Karpas-422 (cell line): ENCODE data around the gene PLCG1. TPM values are rescaled to one million over a fixed set of nuclear protein-coding genes. Genes with fewer than 3 reads are reported as not detected.

ENCODE experiments used
- DNase-seq: peaks from one replicate; pipeline ENCODE4 v3.0.0-alpha.2; 2015
- H2AFZ ChIP-seq: fragments of 200-600 bp; sonication (generic); 2 replicates; pipeline ENCODE4 v1.6.1; 2014; ENCODE audit warnings: antibody characterized with exemption, low read length, mixed read lengths
- H3K27ac ChIP-seq: fragments of 200-600 bp; sonication (generic); 2 replicates; pipeline ENCODE4 v1.5.1; 2014; ENCODE audit warnings: mild to moderate bottlenecking, low read length, moderate library complexity
- H3K27me3 ChIP-seq: fragments of 200-600 bp; sonication (generic); 2 replicates; pipeline ENCODE4 v1.6.1; 2014; ENCODE audit warnings: low read length, mixed read lengths
- H3K36me3 ChIP-seq: fragments of 200-600 bp; sonication (generic); 2 replicates; pipeline ENCODE4 v1.6.1; 2014; ENCODE audit warnings: low read length, mixed read lengths; ENCODE audit not compliant: insufficient read depth
- H3K4me1 ChIP-seq: fragments of 200-600 bp; sonication (generic); 2 replicates; pipeline ENCODE4 v1.6.1; 2014; ENCODE audit warnings: mild to moderate bottlenecking, low read length, mixed read lengths
- H3K4me2 ChIP-seq: fragments of 200-600 bp; sonication (generic); 2 replicates; pipeline ENCODE4 v1.6.1; 2014; ENCODE audit warnings: low read length, low read depth, mild to moderate bottlenecking; ENCODE audit not compliant: poor library complexity, severe bottlenecking
- H3K4me3 ChIP-seq: fragments of 200-600 bp; sonication (generic); 2 replicates; pipeline ENCODE4 v1.5.1; 2014; ENCODE audit warnings: mild to moderate bottlenecking, antibody characterized with exemption, low read length, mixed read lengths
- H3K79me2 ChIP-seq: fragments of 200-600 bp; sonication (generic); 2 replicates; pipeline ENCODE4 v1.6.1; 2014; ENCODE audit warnings: mild to moderate bottlenecking, low read length, mixed read lengths
- H3K9ac ChIP-seq: fragments of 200-600 bp; sonication (generic); 2 replicates; pipeline ENCODE4 v1.6.0; 2014; ENCODE audit warnings: low read length
- H3K9me2 ChIP-seq: fragments of 200-600 bp; sonication (generic), shearing (Covaris generic); replicated peaks from 2 replicates; pipeline ENCODE4 v1.6.0; 2014; ENCODE audit warnings: mild to moderate bottlenecking, low read length, moderate library complexity; ENCODE audit not compliant: insufficient read depth
- H3K9me3 ChIP-seq: fragments of 300-700, 200-600 bp; sonication (generic); 2 replicates; pipeline ENCODE4 v1.6.1; 2014; ENCODE audit warnings: low read length, mixed read lengths
- H4K20me1 ChIP-seq: fragments of 200-600 bp; sonication (generic); 2 replicates; pipeline ENCODE4 v1.6.1; 2014; ENCODE audit warnings: mild to moderate bottlenecking, antibody characterized with exemption, low read length, low read depth; ENCODE audit not compliant: insufficient read depth
- total RNA-seq: library from RNA; depleted of rRNA; stranded (reverse); fragments of >200 nt; shearing (Covaris generic); gene quantifications from 2 replicates; pipeline ENCODE4 v1.2.3, GENCODE V29; 2014; ENCODE audit warnings: low replicate concordance

The PLCG1 gene
- total RNA-seq, 1 experiment from 2014 or later, result 48.6 TPM

- no peak overlapping the region for H2AFZ ChIP-seq
- H3K4me2 ChIP-seq, result no peak overlapping the region
- no peaks in the 10 kb centered on the region for H3K79me2 ChIP-seq
- no peaks in the 10 kb centered on the region for H3K9me3 ChIP-seq
- H3K36me3 ChIP-seq, result peaks cover 12% of the 10 kb centered on the region; the same call in 1 of the 2 replicates
- H3K4me3 ChIP-seq, result no peak overlapping the region
- no peak for DNase-seq
- no peaks in the 10 kb centered on the region for H3K4me1 ChIP-seq
- H3K27me3 ChIP-seq, result no peaks in the 10 kb centered on the region
- no peak overlapping the region for H3K9ac ChIP-seq
- H4K20me1 ChIP-seq, result no peaks in the 10 kb centered on the region
- no peak overlapping the region for H3K27ac ChIP-seq
- no peaks in the 10 kb centered on the region for H3K9me2 ChIP-seq
Observed at GRCh38 chr20:41169791-41170351, 32.5 kb downstream of the PLCG1 start.

- Histone ChIP-seq H4K20me1 (no peaks in the 10 kb centered on the region), H3K79me2 (no peaks in the 10 kb centered on the region), H3K9me3 (no peaks in the 10 kb centered on the region), H3K27me3 (no peaks in the 10 kb centered on the region), H3K4me1 (no peaks in the 10 kb centered on the region), H3K36me3 (peaks cover 9% of the 10 kb centered on the region; the same call in 1 of the 2 replicates), H3K9me2 (no peaks in the 10 kb centered on the region), H2AFZ (no peak overlapping the region), H3K4me3 (no peak overlapping the region), H3K4me2 (no peak overlapping the region), H3K9ac (no peak overlapping the region), H3K27ac (no peak overlapping the region)
- DNase-seq, result no peak
Observed at GRCh38 chr20:41170386-41171105, 33.2 kb downstream of the PLCG1 start.

- Histone ChIP-seq H3K4me1 (no peaks in the 10 kb centered on the region), H3K9me2 (no peaks in the 10 kb centered on the region)
Observed at GRCh38 chr20:41171736-41172295, 34.5 kb downstream of the PLCG1 start.

DNA sequence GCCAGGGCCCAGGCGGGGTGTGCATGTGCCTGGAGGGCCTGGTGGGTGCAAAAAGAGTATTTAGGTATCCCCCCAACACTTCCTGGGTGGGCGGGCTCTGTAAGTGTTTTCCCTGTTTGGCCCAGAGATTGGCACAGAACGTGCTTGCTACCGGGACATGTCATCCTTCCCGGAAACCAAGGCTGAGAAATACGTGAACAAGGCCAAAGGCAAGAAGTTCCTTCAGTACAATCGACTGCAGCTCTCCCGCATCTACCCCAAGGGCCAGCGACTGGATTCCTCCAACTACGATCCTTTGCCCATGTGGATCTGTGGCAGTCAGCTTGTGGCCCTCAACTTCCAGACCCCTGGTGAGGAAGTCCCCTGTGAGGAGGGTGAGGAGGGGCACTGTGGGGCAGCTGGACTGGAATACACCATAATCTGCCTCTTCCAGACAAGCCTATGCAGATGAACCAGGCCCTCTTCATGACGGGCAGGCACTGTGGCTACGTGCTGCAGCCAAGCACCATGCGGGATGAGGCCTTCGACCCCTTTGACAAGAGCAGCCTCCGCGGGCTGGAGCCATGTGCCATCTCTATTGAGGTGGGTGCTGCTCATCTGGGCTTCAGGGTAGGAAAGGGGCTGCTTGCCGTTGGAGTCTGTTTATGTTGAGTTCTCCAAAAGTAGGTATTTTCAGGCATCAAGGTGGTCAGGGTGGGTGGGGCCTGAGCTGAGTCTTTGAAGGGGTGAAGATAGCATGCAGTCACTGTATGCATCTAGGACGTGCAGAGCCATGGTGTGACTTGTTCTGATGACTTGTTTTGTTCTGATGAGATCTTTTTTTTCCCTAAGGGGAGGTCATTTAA, 35.2 kb downstream of the PLCG1 start:
- Histone ChIP-seq H3K9me2 (no peaks in the 10 kb centered on the region), H3K27ac (no peak overlapping the region), H2AFZ (no peak overlapping the region)

More at GRCh38 chr20:41171736-41172295, 34.5 kb downstream of the PLCG1 start:
- Histone ChIP-seq H3K79me2 (no peaks in the 10 kb centered on the region), H3K4me2 (no peak overlapping the region), H3K4me3 (no peak overlapping the region), H2AFZ (no peak overlapping the region), H4K20me1 (no peaks in the 10 kb centered on the region), H3K36me3 (peaks cover 9% of the 10 kb centered on the region; the same call in 1 of the 2 replicates), H3K27me3 (no peaks in the 10 kb centered on the region), H3K9me3 (no peaks in the 10 kb centered on the region), H3K27ac (no peak overlapping the region), H3K9ac (no peak overlapping the region)
- no peak for DNase-seq

GRCh38 chr20:41173161-41173721, 35.9 kb downstream of the PLCG1 start:
- Histone ChIP-seq H4K20me1 (no peaks in the 10 kb centered on the region), H3K27ac (no peak overlapping the region), H3K4me2 (no peak overlapping the region), H3K79me2 (no peaks in the 10 kb centered on the region), H2AFZ (no peak overlapping the region), H3K36me3 (peaks cover 5% of the 10 kb centered on the region; the same call in 1 of the 2 replicates), H3K9me2 (no peaks in the 10 kb centered on the region), H3K9me3 (no peaks in the 10 kb centered on the region), H3K9ac (no peak overlapping the region), H3K4me1 (no peaks in the 10 kb centered on the region), H3K4me3 (no peak overlapping the region), H3K27me3 (no peaks in the 10 kb centered on the region)
- peak; percentile 82 for DNase-seq

More for the DNA sequence above, 35.2 kb downstream of the PLCG1 start:
- H3K9ac ChIP-seq, result no peak overlapping the region
- H4K20me1 ChIP-seq, result no peaks in the 10 kb centered on the region
- no peak for DNase-seq
- no peaks in the 10 kb centered on the region for H3K27me3 ChIP-seq
- no peak overlapping the region for H3K4me3 ChIP-seq
- peaks cover 7% of the 10 kb centered on the region; the same call in 1 of the 2 replicates for H3K36me3 ChIP-seq
- no peaks in the 10 kb centered on the region for H3K9me3 ChIP-seq
- no peaks in the 10 kb centered on the region for H3K4me1 ChIP-seq
- no peaks in the 10 kb centered on the region for H3K79me2 ChIP-seq
- H3K4me2 ChIP-seq, result no peak overlapping the region

- no peaks in the 10 kb centered on the region for H3K9me2 ChIP-seq
- no peak overlapping the region for H3K9ac ChIP-seq
- no peak overlapping the region for H3K4me3 ChIP-seq
- H3K4me1 ChIP-seq, result no peaks in the 10 kb centered on the region
- H3K27ac ChIP-seq, result no peak overlapping the region
- DNase-seq, result no peak
- H3K27me3 ChIP-seq, result no peaks in the 10 kb centered on the region
- no peaks in the 10 kb centered on the region for H3K9me3 ChIP-seq
- no peaks in the 10 kb centered on the region for H4K20me1 ChIP-seq
- H3K79me2 ChIP-seq, result no peaks in the 10 kb centered on the region
- H3K36me3 ChIP-seq, result peaks cover 5% of the 10 kb centered on the region; the same call in 1 of the 2 replicates
- H3K4me2 ChIP-seq, result no peak overlapping the region
- no peak overlapping the region for H2AFZ ChIP-seq
Observed at GRCh38 chr20:41173791-41174341, 36.5 kb downstream of the PLCG1 start.

- H3K36me3 ChIP-seq, result peaks cover 5% of the 10 kb centered on the region; the same call in 1 of the 2 replicates
- H3K4me3 ChIP-seq, result no peak overlapping the region
- H3K27me3 ChIP-seq, result no peaks in the 10 kb centered on the region
- no peak for DNase-seq
- no peaks in the 10 kb centered on the region for H4K20me1 ChIP-seq
- no peak overlapping the region for H3K27ac ChIP-seq
- no peaks in the 10 kb centered on the region for H3K79me2 ChIP-seq
- H2AFZ ChIP-seq, result no peak overlapping the region
- H3K9me2 ChIP-seq, result no peaks in the 10 kb centered on the region
- no peaks in the 10 kb centered on the region for H3K4me1 ChIP-seq
- H3K9ac ChIP-seq, result no peak overlapping the region
- H3K9me3 ChIP-seq, result no peaks in the 10 kb centered on the region
- H3K4me2 ChIP-seq, result no peak overlapping the region
Observed at GRCh38 chr20:41174373-41174772, 37.0 kb downstream of the PLCG1 start.
